Measurements from ENCODE around the gene MRPS6. TPM values are rescaled to one million over a fixed set of nuclear protein-coding genes. Genes with fewer than 3 reads are reported as not detected.

Gene MRPS6
- total RNA-seq, 1 donor from 2014 or later: 40.2 TPM

DNA sequence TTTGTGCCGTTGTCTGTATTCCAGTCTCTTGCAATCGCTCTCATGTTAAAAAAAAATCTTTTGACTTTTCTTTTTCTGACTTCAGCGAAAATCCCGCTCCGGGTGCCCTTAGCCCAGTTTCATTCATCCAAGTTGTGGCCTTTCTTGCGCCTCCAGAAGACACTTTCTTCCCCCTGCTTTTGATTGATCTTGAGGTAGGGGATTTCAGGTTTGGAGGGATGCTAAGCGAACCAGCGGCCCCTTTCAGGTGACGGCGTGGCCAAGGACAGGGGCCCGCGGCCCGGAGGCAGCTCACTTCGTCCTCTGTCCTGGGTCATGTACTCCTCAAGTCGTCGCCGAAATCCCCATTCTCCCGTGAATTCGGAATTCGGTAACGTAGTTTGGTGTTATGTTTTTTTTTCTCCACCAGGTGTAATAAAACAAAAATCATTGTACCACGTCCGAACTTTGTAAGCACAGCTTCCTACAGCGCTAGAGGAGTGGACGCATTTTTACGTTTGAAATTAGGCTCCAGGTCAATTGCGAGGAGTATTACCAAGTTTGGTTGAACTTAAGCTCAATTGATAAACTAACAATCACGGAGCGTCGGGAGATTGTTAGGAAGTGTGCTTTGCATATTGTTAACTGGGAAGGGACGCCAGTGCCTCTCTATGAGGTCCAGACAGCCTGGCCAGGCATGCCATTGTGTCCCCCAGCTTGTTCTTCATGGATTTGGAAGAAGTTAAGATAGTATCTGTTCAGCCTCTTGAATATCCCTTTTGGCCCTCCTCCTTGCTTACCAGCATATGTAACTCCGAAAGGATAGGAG, 1.1 kb downstream of the MRPS6 start:
- Mint-ChIP-seq H3K9me3 (no peaks in the 10 kb centered on the region), H3K4me3 (peak overlapping the region; percentile 92), H3K36me3 (ENCODE audit: low read depth) (peaks cover 23% of the 10 kb centered on the region), H3K27me3 (no peaks in the 10 kb centered on the region), H3K4me1 (peaks cover 53% of the 10 kb centered on the region), H3K27ac (peak overlapping the region; percentile 84)
- TF ChIP-seq, protein P1, sequence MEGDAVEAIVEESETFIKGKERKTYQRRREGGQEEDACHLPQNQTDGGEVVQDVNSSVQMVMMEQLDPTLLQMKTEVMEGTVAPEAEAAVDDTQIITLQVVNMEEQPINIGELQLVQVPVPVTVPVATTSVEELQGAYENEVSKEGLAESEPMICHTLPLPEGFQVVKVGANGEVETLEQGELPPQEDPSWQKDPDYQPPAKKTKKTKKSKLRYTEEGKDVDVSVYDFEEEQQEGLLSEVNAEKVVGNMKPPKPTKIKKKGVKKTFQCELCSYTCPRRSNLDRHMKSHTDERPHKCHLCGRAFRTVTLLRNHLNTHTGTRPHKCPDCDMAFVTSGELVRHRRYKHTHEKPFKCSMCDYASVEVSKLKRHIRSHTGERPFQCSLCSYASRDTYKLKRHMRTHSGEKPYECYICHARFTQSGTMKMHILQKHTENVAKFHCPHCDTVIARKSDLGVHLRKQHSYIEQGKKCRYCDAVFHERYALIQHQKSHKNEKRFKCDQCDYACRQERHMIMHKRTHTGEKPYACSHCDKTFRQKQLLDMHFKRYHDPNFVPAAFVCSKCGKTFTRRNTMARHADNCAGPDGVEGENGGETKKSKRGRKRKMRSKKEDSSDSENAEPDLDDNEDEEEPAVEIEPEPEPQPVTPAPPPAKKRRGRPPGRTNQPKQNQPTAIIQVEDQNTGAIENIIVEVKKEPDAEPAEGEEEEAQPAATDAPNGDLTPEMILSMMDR (IDR thresholded peaks at IDR 0.05): no peak
- CTCF ChIA-PET: interaction anchor here (1.1 to 2.8 kb wide), 2 partner anchors 151 to 273 kb away, joined by 4 to 16 read pairs; no protein-coding TSS in a partner anchor
- intact Hi-C loops (cut with micrococcal nuclease): loop anchor here (1.0 to 10.0 kb wide), 5 partner anchors 8 to 1990 kb away; partner anchors contain the start of gene SETD4
- POLR2A ChIA-PET: interaction anchor here (0.6 to 3.3 kb wide), 6 partner anchors 18 to 273 kb away, joined by 3 to 29 read pairs (median 4); no protein-coding TSS in a partner anchor
- DNase-seq: no peak
- no peak for ATAC-seq (ENCODE audit: low read depth)

DNA sequence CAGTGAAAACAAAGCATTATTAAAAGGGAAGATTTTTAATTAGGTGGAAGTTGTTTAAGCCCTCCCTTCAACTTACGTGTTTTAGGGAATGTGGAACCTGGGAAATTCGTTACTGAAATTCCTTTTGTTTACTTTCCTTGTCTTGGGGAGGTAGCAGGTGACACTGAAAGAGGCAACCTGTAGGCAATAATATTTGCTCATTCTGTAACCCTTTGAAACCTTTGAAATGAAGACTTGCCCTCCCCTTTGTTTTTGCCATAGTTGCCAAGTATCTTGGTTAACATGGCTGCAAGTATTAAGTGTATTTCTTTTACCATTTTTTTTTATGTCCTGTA, 1.7 kb downstream of the MRPS6 start:
- intact Hi-C loops (cut with micrococcal nuclease): loop anchor here (2.0 to 10.0 kb wide), 3 partner anchors 130 to 1990 kb away; partner anchors contain the start of gene SETD4
- DNase-seq: no peak
- TF ChIP-seq, protein P1 (IDR thresholded peaks at IDR 0.05): no peak
- peak overlapping the region; percentile 92 for H3K4me3 Mint-ChIP-seq
- H3K36me3 Mint-ChIP-seq (ENCODE audit: low read depth): peaks cover 23% of the 10 kb centered on the region
- H3K27me3 Mint-ChIP-seq: no peaks in the 10 kb centered on the region
- peaks cover 59% of the 10 kb centered on the region for H3K4me1 Mint-ChIP-seq
- no peak overlapping the region for H3K27ac Mint-ChIP-seq
- CTCF ChIA-PET: interaction anchor here (1.2 to 2.8 kb wide), 2 partner anchors 56 to 151 kb away, joined by 3 to 16 read pairs; no protein-coding TSS in a partner anchor
- H3K9me3 Mint-ChIP-seq: no peaks in the 10 kb centered on the region
- POLR2A ChIA-PET: interaction anchor here (0.6 to 3.3 kb wide), 2 partner anchors 42 to 126 kb away, joined by 3 to 29 read pairs; no protein-coding TSS in a partner anchor
- no peak for ATAC-seq (ENCODE audit: low read depth)

DNA sequence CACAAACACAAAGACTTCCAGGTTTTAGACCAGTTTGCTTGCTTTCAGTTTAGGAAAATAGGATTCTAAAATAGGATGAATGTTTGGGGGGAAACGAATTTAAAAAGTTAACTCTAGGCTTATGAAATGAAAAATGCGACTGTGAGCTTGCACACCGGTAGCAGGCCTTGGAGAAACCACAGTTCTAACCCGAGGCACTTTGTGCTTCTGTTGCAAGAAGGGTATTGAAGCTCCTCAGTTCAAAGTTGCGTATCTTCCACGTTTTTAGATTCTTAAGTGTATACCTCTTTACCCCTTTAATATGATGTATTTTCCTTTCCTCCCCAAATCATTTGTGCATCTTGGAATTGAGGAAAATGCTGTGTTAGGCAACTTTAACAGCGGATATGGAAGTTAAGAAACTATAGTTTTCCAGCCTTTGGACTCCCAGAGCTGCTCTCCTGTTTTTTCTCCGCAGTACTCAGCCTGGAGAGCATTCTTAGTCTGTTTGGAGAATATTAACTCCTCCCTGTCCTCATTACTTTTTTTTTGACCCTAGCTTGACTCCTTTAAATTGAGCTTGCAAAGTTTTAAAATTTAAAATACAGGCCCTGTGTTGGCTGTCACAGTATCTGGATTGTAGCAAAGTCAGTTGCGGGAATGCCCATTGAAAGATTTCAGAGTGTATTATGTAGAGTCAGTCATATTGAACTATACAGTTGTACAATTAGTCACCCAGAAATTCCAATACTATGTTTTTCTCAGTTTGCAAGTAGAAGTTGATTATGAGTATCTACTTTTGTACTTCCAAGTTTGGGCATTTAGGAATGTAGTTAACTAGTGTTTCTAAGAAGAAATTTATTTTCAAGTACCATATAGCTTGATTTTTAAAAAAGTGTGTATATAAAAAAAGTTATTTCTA, 2.6 kb downstream of the MRPS6 start:
- H3K27ac Mint-ChIP-seq: no peak overlapping the region
- no peaks in the 10 kb centered on the region for H3K9me3 Mint-ChIP-seq
- CTCF ChIA-PET: interaction anchor here (1.2 to 1.6 kb wide), 3 partner anchors 17 to 152 kb away, joined by 3 to 8 read pairs (median 7); no protein-coding TSS in a partner anchor
- TF ChIP-seq, protein P1 (IDR thresholded peaks at IDR 0.05): no peak
- H3K4me1 Mint-ChIP-seq: peaks cover 68% of the 10 kb centered on the region
- peak overlapping the region; percentile 92 for H3K4me3 Mint-ChIP-seq
- intact Hi-C loops (cut with micrococcal nuclease): loop anchor here (2.0 to 10.0 kb wide), 3 partner anchors 129 to 1989 kb away; partner anchors contain the start of gene SETD4
- peaks cover 31% of the 10 kb centered on the region for H3K36me3 Mint-ChIP-seq (ENCODE audit: low read depth)
- no peak for ATAC-seq (ENCODE audit: low read depth)
- DNase-seq: no peak
- POLR2A ChIA-PET: no interaction called here
- no peaks in the 10 kb centered on the region for H3K27me3 Mint-ChIP-seq

DNA sequence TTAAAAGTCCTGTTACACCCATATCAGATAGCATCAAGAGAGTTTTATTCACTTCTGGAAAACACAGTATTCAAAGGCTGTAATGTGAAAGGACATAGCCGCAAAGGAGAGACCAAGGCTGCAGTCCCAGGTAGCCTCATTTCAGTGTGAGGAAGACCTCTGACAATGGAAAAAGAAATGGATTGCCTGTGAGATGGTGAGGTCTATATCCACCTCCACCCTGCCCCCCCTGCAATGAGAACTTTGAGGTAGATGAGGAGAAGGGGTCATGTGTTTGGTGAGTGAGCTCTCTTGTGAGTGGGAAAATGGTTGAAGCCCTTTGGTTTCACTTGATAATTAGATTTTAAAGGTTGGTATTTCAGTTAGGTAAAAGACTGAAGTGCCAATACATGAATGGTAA, 3.5 kb downstream of the MRPS6 start:
- ATAC-seq (ENCODE audit: low read depth): no peak
- Mint-ChIP-seq H3K4me1 (peaks cover 70% of the 10 kb centered on the region), H3K9me3 (no peaks in the 10 kb centered on the region), H3K27ac (no peak overlapping the region), H3K36me3 (ENCODE audit: low read depth) (peaks cover 33% of the 10 kb centered on the region), H3K27me3 (no peaks in the 10 kb centered on the region), H3K4me3 (no peak overlapping the region)
- CTCF ChIA-PET: interaction anchor here (1.5 to 1.6 kb wide), 2 partner anchors 16 to 153 kb away, joined by 7 to 8 read pairs; no protein-coding TSS in a partner anchor
- intact Hi-C loops (cut with micrococcal nuclease): loop anchor here (10.0 kb wide), 2 partner anchors 128 to 1988 kb away; partner anchors contain the start of gene SETD4
- POLR2A ChIA-PET: no interaction called here
- TF ChIP-seq, protein P1 (IDR thresholded peaks at IDR 0.05): no peak
- no peak for DNase-seq

Data from activated B cell treated with CpG ODN at 0.5 μM for 24 hours (primary cell).